ENCODE measurements around the gene IGF2R.
"Not testable (repeated sequence)": the region's sequence is repeated elsewhere in the genome, so short reads cannot be mapped to it uniquely, and the experiment has no call there.

IGF2R gene

GRCh38 chr6:160106010-160106409, 137.1 kb downstream of the IGF2R start:
- TF ChIP-seq Cebpa-rat (IDR thresholded peaks at IDR 0.05), result no peak
- H3K27ac ChIP-seq, result no peak overlapping the region
- H3K36me3 ChIP-seq, result peaks cover 63 to 99% (median 79%) of the 10 kb centered on the region in 11 experiments

GRCh38 chr6:160106701-160107100, 137.8 kb downstream of the IGF2R start:
- H3K27ac ChIP-seq, result no peak overlapping the region
- no peaks in the 10 kb centered on the region for H3K9me3 ChIP-seq (replicated peaks in 1 of 11)
- no peak overlapping the region for H3K4me3 ChIP-seq
- H3K4me2 ChIP-seq, result no peak overlapping the region
- no peaks in the 10 kb centered on the region for H3K27me3 ChIP-seq
- H3K36me3 ChIP-seq, result peaks cover 57 to 97% (median 73%) of the 10 kb centered on the region in 11 experiments
- H4K20me1 ChIP-seq, result peaks cover 4 to 45% (median 14%) of the 10 kb centered on the region in 11 experiments; a peak in 18 of 22 replicates
- H3K4me1 ChIP-seq, result peaks cover 4 to 8% (median 6%) of the 10 kb centered on the region in 10 experiments; a peak in 19 of 20 replicates
- H3K9ac ChIP-seq, result no peak overlapping the region
- TF ChIP-seq Cebpa-rat (IDR thresholded peaks at IDR 0.05), result no peak

More at GRCh38 chr6:160106010-160106409, 137.1 kb downstream of the IGF2R start:
- Histone ChIP-seq H4K20me1 (peaks cover 7 to 52% (median 18%) of the 10 kb centered on the region in 11 experiments; a peak in 18 of 22 replicates), H3K4me2 (no peak overlapping the region), H3K9me3 (replicated peaks in 1 of 11) (no peaks in the 10 kb centered on the region), H3K9ac (no peak overlapping the region), H3K27me3 (no peaks in the 10 kb centered on the region), H3K4me3 (no peak overlapping the region), H3K4me1 (peaks cover 11 to 15% (median 12%) of the 10 kb centered on the region in 10 experiments)

- H3K9ac ChIP-seq, result no peak overlapping the region
- H3K9me3 ChIP-seq (replicated peaks in 1 of 11), result no peaks in the 10 kb centered on the region
- no peaks in the 10 kb centered on the region for H3K4me1 ChIP-seq
- H3K36me3 ChIP-seq, result peaks cover 43 to 97% (median 61%) of the 10 kb centered on the region in 11 experiments
- H3K27ac ChIP-seq, result no peak overlapping the region
- no peaks in the 10 kb centered on the region for H3K27me3 ChIP-seq
- no peak overlapping the region for H3K4me3 ChIP-seq
- H4K20me1 ChIP-seq, result peaks cover 0 to 31% (median 0%) of the 10 kb centered on the region in 11 experiments; a peak in 3 of 22 replicates
- no peak for TF ChIP-seq Cebpa-rat (IDR thresholded peaks at IDR 0.05)
- no peak overlapping the region for H3K4me2 ChIP-seq
These were observed 139.2 kb downstream of the IGF2R start for GRCh38 chr6:160108077-160108476.

DNA sequence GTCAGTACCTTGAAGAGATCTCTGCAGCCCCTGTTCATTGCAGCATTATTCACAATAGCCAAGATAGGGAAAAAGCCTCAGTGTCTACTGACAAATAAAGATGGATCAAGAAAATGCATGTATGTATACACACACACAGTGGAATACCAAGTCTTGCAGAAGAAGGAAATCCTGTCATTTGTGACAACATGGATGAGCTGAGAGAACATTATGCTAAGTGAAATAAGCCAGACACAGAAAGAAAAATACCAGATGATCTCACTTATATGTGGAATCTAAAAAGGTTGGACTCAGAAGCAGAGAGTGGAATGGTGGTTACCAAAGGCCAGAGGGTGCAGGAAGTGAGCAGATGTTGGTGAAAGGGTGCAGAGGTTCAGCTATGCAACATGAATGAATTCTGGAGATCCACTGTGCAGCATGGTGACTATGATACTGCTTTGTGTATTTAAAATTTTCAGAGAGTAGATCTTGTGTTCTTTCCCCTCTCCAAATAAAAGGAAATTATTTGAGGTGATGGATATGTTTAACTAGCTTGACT, 141.8 kb downstream of the IGF2R start:
- Histone ChIP-seq H3K27ac (no peak overlapping the region), H3K4me3 (no peak overlapping the region), H3K9me3 (replicated peaks in 1 of 11) (peaks cover under 1 to 14% (median 6%) of the 10 kb centered on the region in 11 experiments; a peak in 10 of 22 replicates), H3K36me3 (peaks cover 19 to 85% (median 36%) of the 10 kb centered on the region in 11 experiments), H3K4me2 (no peak overlapping the region), H3K9ac (no peak overlapping the region), H3K27me3 (no peaks in the 10 kb centered on the region), H4K20me1 (peaks cover 0 to 15% (median 0%) of the 10 kb centered on the region in 11 experiments; a peak in 2 of 22 replicates), H3K4me1 (no peaks in the 10 kb centered on the region)
- TF ChIP-seq Cebpa-rat (IDR thresholded peaks at IDR 0.05), result no peak

- no peak overlapping the region for H3K4me2 ChIP-seq
- no peaks in the 10 kb centered on the region for H3K27me3 ChIP-seq
- H3K4me1 ChIP-seq, result no peaks in the 10 kb centered on the region
- no peak overlapping the region for H3K4me3 ChIP-seq
- H4K20me1 ChIP-seq, result peaks cover 0 to 6% (median 0%) of the 10 kb centered on the region in 11 experiments; a peak in 1 of 22 replicates
- peaks cover 12 to 25% (median 17%) of the 10 kb centered on the region in 11 experiments for H3K9me3 ChIP-seq (replicated peaks in 1 of 11)
- no peak overlapping the region for H3K27ac ChIP-seq
- TF ChIP-seq Cebpa-rat (IDR thresholded peaks at IDR 0.05), result no peak
- H3K36me3 ChIP-seq, result peaks cover 8 to 85% (median 31%) of the 10 kb centered on the region in 11 experiments
- no peak overlapping the region for H3K9ac ChIP-seq
These were observed 142.9 kb downstream of the IGF2R start for GRCh38 chr6:160111806-160112205.

- Histone ChIP-seq H3K36me3 (peaks cover 5 to 85% (median 28%) of the 10 kb centered on the region in 11 experiments), H3K27ac (no peak overlapping the region), H3K9me3 (replicated peaks in 1 of 11) (peaks cover 21 to 35% (median 27%) of the 10 kb centered on the region in 11 experiments), H4K20me1 (no peaks in the 10 kb centered on the region), H3K9ac (no peak overlapping the region), H3K4me3 (no peak overlapping the region), H3K4me1 (no peaks in the 10 kb centered on the region), H3K27me3 (no peaks in the 10 kb centered on the region), H3K4me2 (no peak overlapping the region)
- no peak for TF ChIP-seq Cebpa-rat (IDR thresholded peaks at IDR 0.05)
These were observed 143.9 kb downstream of the IGF2R start for GRCh38 chr6:160112628-160113299.

DNA sequence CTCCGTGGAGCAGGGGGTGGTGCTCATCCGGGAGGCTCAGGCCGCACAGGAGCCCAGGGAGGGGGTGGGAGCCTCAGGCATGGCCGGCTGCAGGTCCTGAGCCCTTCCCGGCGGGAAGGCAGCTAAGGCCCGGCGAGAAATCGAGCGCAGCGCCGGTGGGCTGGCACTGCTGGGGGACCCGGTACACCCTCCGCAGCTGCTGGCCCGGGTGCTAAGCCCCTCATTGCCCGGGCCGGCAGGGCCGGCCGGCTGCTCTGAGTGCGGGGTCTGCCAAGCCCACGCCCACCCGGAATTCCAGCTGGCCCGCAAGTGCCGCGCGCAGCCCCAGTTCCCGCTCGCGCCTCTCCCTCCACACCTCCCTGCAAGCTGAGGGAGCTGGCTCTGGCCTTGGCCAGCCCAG, 145.7 kb downstream of the IGF2R start:
- not testable (repeated sequence) for H3K27ac ChIP-seq, H3K9ac ChIP-seq, H4K20me1 ChIP-seq, H3K4me1 ChIP-seq, H3K27me3 ChIP-seq, H3K4me2 ChIP-seq, H3K4me3 ChIP-seq
- Histone ChIP-seq H3K9me3 (replicated peaks in 1 of 11) (peaks cover 34 to 49% (median 39%) of the 10 kb centered on the region in 11 experiments), H3K36me3 (peaks cover 14 to 79% (median 32%) of the 10 kb centered on the region in 11 experiments; a peak in 21 of 22 replicates)

DNA sequence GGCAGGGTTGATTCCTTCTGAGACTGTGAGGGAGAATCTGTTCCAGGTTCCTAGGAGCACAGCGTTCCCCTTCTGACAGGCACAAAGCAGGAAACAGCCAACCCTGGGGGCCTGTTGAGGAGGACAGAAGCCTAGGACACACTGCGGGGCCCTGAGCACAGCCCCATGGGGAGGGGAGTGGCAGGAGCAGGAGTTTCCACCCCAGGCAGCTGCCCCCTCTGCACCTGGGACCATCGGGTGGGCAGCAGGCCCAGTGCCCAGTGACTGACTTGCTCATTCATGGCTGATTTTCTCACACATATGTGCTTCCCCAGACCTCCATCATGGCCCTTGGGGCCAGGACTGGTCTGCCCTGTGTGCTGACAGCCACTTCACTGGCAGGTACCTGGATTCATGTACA, 146.5 kb downstream of the IGF2R start:
- no peak overlapping the region for H3K4me3 ChIP-seq
- peaks cover 12 to 70% (median 26%) of the 10 kb centered on the region in 11 experiments; a peak in 20 of 22 replicates for H3K36me3 ChIP-seq
- H3K4me2 ChIP-seq, result no peak overlapping the region
- no peaks in the 10 kb centered on the region for H4K20me1 ChIP-seq
- H3K9me3 ChIP-seq (replicated peaks in 1 of 11), result peaks cover 34 to 49% (median 39%) of the 10 kb centered on the region in 11 experiments
- no peak overlapping the region for H3K27ac ChIP-seq
- no peaks in the 10 kb centered on the region for H3K27me3 ChIP-seq
- H3K4me1 ChIP-seq, result no peaks in the 10 kb centered on the region
- no peak for TF ChIP-seq Cebpa-rat (IDR thresholded peaks at IDR 0.05)
- H3K9ac ChIP-seq, result no peak overlapping the region

DNA sequence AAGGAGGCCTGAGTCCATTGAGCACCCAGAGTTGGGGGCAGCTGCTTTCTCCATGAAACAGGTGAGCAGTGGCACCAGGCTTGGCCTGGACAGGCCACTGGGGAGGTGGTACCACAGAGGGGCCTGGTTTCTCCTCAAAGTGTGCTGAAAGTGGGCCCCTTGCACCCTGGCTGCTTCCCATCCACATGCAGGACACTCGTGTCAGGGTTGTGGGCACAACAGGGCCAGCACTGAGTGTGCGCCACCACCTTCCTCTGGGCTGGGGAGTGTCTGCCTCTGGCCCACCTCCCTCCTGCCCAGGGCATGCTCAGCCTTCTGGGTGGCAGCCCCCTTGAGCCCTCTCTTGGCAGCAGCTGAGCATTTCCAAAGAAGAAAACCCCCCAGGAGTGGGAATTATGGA, 147.5 kb downstream of the IGF2R start:
- H3K36me3 ChIP-seq, result peaks cover 12 to 63% (median 26%) of the 10 kb centered on the region in 11 experiments; a peak in 20 of 22 replicates
- H3K4me3 ChIP-seq, result no peak overlapping the region
- no peaks in the 10 kb centered on the region for H3K27me3 ChIP-seq
- TF ChIP-seq Cebpa-rat (IDR thresholded peaks at IDR 0.05), result no peak
- no peak overlapping the region for H3K27ac ChIP-seq
- H3K9me3 ChIP-seq (replicated peaks in 1 of 11), result peaks cover 34 to 49% (median 39%) of the 10 kb centered on the region in 11 experiments
- H4K20me1 ChIP-seq, result no peaks in the 10 kb centered on the region
- no peak overlapping the region for H3K4me2 ChIP-seq
- H3K9ac ChIP-seq, result no peak overlapping the region
- H3K4me1 ChIP-seq, result no peaks in the 10 kb centered on the region

All from BLaER1 treated with 17β-estradiol and CSF1 and Interleukin-3, amounts not matched to agents 10 nM and 100 nM (cell line).